WI38 (cell line): ENCODE measurements around the gene TFRC.
A peak's percentile ranks its signal among the peaks of the same experiment; 100 is the strongest.

Experiments used
- H3K4me3 ChIP-seq: 2 replicates; pipeline ENCODE4 v1.5.1; 2011; ENCODE audit warnings: low read depth, mild to moderate bottlenecking, control low read depth, low read length
- TF ChIP-seq, protein P1 (sequence below): IDR thresholded peaks from 2 replicates; pipeline ENCODE4 v1.5.1; 2012; ENCODE audit warnings: low read depth, mild to moderate bottlenecking, control low read depth, low read length

Gene TFRC

DNA sequence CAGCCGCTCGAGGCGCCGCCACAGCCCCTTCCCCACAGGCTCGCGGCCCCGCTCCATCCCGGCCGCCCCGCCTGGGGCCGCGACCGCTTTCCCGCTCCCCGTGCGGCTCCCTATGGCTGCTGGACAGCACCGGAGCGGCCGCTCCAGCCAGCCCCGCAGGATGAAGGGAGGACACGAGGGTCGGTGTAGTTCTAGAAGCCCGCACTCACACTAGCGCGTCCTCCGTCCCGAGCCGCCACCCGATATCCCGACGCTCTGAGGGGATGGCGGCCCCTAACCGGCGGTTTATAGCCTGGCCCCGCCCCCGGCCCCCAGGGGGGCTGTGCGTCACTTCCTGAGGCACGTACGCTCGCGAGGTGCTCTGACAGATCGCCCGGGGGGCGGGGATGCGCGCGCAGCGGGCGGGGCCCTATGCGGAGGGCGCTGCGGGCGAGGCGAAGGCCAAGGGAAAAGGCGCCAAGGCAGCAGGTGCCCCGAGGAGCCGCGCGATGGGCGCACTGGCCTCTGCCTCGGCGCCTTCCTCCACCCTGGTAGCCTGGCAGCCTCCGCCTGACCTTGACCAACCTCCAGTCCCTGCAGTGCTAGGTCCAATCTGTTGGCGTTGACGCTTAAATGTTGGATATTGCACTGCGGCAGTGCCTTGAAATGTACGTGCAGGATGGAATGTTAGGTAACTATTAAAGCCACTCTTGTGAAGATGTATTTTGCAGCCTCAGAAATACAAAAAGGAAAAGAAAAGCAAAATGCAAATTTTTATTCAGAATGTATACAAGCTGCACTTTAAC is at the start of gene TFRC:
Gene TFRC, minus strand, starts transcription at position 257 of the 785 bp plus-strand sequence. CDS start 4,991 bp downstream, outside the sequence.
- H3K4me3 ChIP-seq: peak within 1 kb of the TSS; percentile 98
- TF ChIP-seq, protein P1, sequence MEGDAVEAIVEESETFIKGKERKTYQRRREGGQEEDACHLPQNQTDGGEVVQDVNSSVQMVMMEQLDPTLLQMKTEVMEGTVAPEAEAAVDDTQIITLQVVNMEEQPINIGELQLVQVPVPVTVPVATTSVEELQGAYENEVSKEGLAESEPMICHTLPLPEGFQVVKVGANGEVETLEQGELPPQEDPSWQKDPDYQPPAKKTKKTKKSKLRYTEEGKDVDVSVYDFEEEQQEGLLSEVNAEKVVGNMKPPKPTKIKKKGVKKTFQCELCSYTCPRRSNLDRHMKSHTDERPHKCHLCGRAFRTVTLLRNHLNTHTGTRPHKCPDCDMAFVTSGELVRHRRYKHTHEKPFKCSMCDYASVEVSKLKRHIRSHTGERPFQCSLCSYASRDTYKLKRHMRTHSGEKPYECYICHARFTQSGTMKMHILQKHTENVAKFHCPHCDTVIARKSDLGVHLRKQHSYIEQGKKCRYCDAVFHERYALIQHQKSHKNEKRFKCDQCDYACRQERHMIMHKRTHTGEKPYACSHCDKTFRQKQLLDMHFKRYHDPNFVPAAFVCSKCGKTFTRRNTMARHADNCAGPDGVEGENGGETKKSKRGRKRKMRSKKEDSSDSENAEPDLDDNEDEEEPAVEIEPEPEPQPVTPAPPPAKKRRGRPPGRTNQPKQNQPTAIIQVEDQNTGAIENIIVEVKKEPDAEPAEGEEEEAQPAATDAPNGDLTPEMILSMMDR: no peak

DNA sequence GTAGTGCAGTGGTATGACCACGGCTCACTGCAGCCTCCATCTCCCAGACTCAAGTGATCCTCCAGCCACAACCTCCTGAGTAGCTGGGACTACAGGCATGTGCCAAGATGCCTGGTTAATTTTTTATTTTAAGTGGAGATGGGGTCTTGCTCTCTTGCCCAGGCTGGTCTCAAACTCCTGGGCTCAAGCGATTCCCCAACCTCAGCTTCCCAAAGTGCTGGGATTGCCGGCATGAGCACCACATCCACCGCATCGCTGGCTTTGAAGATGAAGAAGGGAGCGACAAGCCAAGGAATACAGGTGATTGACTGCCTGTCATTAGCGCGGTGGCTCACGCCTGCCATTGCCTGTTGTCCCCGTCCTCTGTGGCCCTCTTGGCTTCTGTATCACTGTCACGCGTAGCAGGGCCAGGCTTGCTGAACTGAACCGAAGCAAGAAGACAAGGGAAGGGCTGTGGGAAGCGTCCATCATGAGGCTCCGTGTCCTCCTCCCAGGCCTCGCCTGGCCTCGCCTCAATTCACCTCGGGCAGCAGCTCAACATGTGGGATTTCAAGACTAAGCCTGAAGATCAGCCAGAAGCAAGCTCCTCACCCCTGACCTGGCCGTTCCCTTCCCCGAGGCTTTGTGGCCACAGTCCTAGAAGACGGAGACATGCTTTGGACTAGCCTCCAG is 46.4 kb upstream of the TFRC start:
- TF ChIP-seq, protein P1: no peak
- no peak overlapping the region for H3K4me3 ChIP-seq

DNA sequence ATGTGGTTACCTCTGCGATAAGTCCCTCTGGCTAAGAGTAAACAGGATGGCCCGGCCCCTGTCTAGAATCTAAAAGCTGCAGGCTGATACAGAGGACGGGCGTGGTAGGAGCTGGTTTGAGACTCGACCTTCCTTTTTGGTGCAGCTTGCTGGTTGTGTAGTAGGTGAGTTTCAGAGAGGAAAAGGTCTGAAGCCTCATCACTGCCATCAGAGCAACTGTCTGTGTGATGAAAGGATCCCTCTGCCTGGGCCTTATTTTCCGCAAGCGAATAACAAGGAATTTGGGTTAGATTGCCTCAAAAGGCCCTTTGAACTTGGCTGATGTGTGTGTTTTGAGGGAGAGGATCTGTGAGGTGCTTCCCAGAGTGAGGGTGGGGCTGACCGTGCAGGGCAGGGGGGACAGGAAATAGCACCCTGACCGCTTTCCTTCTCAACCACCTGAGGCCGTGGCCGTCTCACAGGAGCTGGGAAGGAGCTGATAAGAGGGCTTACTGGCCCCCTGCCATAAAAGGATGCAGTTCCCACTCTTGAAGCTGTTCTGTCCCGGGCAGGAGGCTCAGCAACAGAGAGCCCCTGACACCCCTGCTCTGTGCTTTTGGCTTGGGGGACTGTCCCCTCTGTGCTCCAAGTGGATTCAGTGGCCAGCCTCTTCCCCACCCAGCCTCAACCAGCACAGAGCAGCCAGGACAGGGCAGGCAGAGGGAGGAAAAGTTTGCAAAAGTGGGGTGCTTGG is 45.6 kb upstream of the TFRC start:
- H3K4me3 ChIP-seq: no peak overlapping the region
- TF ChIP-seq, protein P1: no peak

DNA sequence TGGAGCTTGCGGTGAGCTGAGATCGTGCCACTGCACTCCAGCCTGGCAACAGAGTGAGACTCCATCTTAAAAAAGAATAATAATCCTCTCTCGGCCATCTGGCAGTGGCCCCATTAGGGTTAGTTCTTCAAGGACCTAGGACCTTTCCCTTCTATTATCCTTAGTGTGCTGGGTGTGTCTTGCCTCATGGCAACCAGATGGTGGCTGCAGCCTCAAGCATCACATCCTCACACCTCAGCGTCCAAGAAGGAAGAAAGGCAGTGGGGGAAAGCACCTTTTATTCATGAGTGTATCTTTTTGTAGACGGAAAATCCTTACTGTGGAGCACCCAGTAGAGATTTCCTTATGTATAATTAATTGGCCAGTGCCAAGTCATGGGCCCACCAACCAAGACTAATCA is 42.7 kb upstream of the TFRC start:
- TF ChIP-seq, protein P1: no peak

DNA sequence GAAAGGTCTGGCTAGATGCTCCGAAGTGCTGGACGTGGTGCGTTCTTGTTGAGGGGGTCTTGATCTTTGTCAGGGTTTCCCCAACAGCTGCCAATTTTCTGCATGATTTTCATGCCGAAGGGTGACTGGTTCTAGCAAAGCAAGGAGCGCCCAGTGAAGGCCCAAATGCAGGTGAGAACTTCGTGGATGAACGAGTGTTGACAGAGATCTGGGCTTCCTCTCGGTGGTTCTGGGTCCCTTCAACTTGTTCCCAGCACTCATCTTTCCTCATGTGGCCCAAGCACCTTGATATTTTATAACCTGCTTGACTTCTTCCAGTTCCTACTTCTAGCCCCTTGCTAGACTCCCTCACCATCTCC is 40.8 kb upstream of the TFRC start:
- TF ChIP-seq, protein P1: no peak
- no peak overlapping the region for H3K4me3 ChIP-seq

More for the DNA sequence above, 42.7 kb upstream of the TFRC start:
- H3K4me3 ChIP-seq: no peak overlapping the region

DNA sequence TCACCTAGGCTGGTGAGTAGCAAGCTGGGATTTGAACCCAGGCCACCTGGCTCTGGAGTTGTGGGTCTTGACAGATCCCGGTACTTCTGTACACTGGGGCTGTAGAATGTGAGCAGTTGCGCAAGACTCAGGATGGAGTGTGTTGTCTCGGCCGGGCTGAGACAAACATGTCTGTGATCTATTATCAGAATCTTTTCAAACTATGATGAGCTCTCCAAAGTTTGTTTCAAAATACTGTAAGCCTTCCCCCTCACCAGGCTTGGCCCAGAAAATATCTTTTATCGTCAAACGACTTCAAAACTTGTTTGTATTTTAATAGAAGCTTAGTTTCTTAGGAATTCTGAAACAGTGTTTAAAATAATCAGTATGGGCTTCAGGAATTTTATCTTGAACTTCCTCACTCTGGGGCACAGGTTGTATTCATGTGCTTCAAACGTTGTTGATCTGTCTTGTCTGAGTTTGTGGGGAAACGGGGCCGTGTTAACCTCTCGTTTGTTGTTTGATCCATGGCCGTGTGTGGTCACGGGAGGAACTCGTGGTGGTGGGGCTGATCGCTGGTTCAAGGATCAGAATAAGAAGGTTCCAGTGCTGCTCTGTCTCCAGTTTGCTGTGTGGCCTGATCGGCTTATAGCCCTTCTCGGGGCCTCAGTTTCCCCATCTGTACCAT is 40.3 kb upstream of the TFRC start:
- TF ChIP-seq, protein P1: no peak
- no peak overlapping the region for H3K4me3 ChIP-seq
